GM23338 (cell line): ENCODE results near the gene DLX4. TPM values are rescaled to one million over a fixed set of nuclear protein-coding genes. Genes with fewer than 3 reads are reported as not detected.

ENCODE experiments used
- ATAC-seq: fragments of 200-7000 bp; cut with Tn5 transposase; 3 replicates; pipeline ENCODE4 v1.9.1; 2020
- DNase-seq: peaks from one replicate; pipeline ENCODE4 v3.0.0-alpha.2; 2015; ENCODE audit warnings: low spot score
- H2AFZ ChIP-seq: fragments of 200-600 bp; sonication (generic); 2 replicates; pipeline ENCODE4 v1.8.0; 2016; ENCODE audit warnings: antibody characterized with exemption, mild to moderate bottlenecking, moderate library complexity
- H3F3A ChIP-seq: fragments of 200-600 bp; sonication (generic); replicated peaks from 2 replicates; pipeline ENCODE4 v1.8.0; 2017; ENCODE audit warnings: antibody characterized with exemption, mixed run types, low read depth
- H3K27ac ChIP-seq: fragments of 200-600 bp; sonication (generic); 2 replicates; pipeline ENCODE4 v1.6.1; 2016; ENCODE audit warnings: low read depth
- H3K27me3 ChIP-seq: fragments of 200-600 bp; sonication (generic); 2 replicates; pipeline ENCODE4 v1.8.0; 2016; ENCODE audit warnings: mild to moderate bottlenecking, mixed run types, moderate library complexity; ENCODE audit not compliant: insufficient read depth
- H3K36me3 ChIP-seq: fragments of 200-600 bp; sonication (generic); 2 replicates; pipeline ENCODE4 v1.8.0; 2016; ENCODE audit warnings: mild to moderate bottlenecking; ENCODE audit not compliant: insufficient read depth
- H3K4me1 ChIP-seq: fragments of 200-600 bp; sonication (generic); 2 replicates; pipeline ENCODE4 v1.8.0; 2016; ENCODE audit warnings: mild to moderate bottlenecking, moderate library complexity; ENCODE audit not compliant: insufficient read depth
- H3K4me2 ChIP-seq: fragments of 200-600 bp; sonication (generic); 2 replicates; pipeline ENCODE4 v1.7.1; 2017; ENCODE audit warnings: mixed run types
- H3K4me3 ChIP-seq: fragments of 200-600 bp; sonication (generic); 2 replicates; pipeline ENCODE4 v1.6.1; 2016; ENCODE audit warnings: mixed run types
- H3K79me2 ChIP-seq: fragments of 200-600 bp; sonication (generic); replicated peaks from 2 replicates; pipeline ENCODE4 v1.8.0; 2017; ENCODE audit warnings: mild to moderate bottlenecking; ENCODE audit not compliant: insufficient read depth
- H3K9me2 ChIP-seq: fragments of 200-600 bp; sonication (generic); 2 replicates; pipeline ENCODE4 v1.8.0; 2017; ENCODE audit not compliant: insufficient read depth
- H4K20me1 ChIP-seq: fragments of 200-600 bp; sonication (generic); replicated peaks from 2 replicates; pipeline ENCODE4 v1.8.0; 2017; ENCODE audit warnings: mild to moderate bottlenecking; ENCODE audit not compliant: insufficient read depth
- H3K27ac Mint-ChIP-seq: 2 replicates; pipeline ENCODE4 v1.8.0; 2020; ENCODE audit warnings: inconsistent platforms, mild to moderate bottlenecking, moderate library complexity, mixed read lengths
- H3K27me3 Mint-ChIP-seq: 3 replicates; pipeline ENCODE4 v1.8.0; 2022; ENCODE audit warnings: low read depth, mild to moderate bottlenecking, moderate library complexity, mixed read lengths, inconsistent platforms; ENCODE audit not compliant: insufficient read depth, poor library complexity
- H3K36me3 Mint-ChIP-seq: 3 replicates; pipeline ENCODE4 v1.8.0; 2021; ENCODE audit warnings: low read depth, mild to moderate bottlenecking, inconsistent platforms, moderate library complexity, mixed read lengths
- H3K4me1 Mint-ChIP-seq: 3 replicates; pipeline ENCODE4 v1.8.0; 2020; ENCODE audit warnings: mild to moderate bottlenecking, inconsistent platforms, mixed read lengths
- H3K4me3 Mint-ChIP-seq: 3 replicates; pipeline ENCODE4 v1.8.0; 2021; ENCODE audit warnings: moderate library complexity, mild to moderate bottlenecking, inconsistent platforms, mixed read lengths
- H3K9me3 Mint-ChIP-seq: 3 replicates; pipeline ENCODE4 v1.8.0; 2020; ENCODE audit warnings: moderate library complexity, mild to moderate bottlenecking, inconsistent platforms, mixed read lengths
- CREB1 ChIP-seq: fragments of 250-450 bp; sonication (Bioruptor Pico); IDR thresholded peaks from 2 replicates; pipeline ENCODE4 v1.5.0; 2020; ENCODE audit warnings: low read depth, mild to moderate bottlenecking, moderate library complexity
- EZH2 ChIP-seq: fragments of 200-600 bp; sonication (generic); IDR thresholded peaks from one replicate; pipeline ENCODE4 v1.8.0; 2017; ENCODE audit warnings: antibody characterized with exemption, mild to moderate bottlenecking, low read depth; ENCODE audit not compliant: unreplicated experiment
- EZH2phosphoT487 ChIP-seq: fragments of 200-600 bp; sonication (generic); IDR thresholded peaks from one replicate; pipeline ENCODE4 v1.8.1; 2018; ENCODE audit warnings: antibody characterized with exemption; ENCODE audit not compliant: unreplicated experiment
- NANOG ChIP-seq: IDR thresholded peaks from 2 replicates; pipeline ENCODE4 v1.6.1; 2016; ENCODE audit warnings: antibody characterized with exemption, borderline replicate concordance
- POLR2AphosphoS5 ChIP-seq: IDR thresholded peaks from 2 replicates; pipeline ENCODE4 v1.6.1; 2016; ENCODE audit warnings: antibody characterized with exemption, low read depth
- REST ChIP-seq: IDR thresholded peaks from one replicate; pipeline ENCODE4 v1.6.1; 2018; ENCODE audit warnings: antibody characterized with exemption; ENCODE audit not compliant: unreplicated experiment
- STAT1 ChIP-seq: IDR thresholded peaks from one replicate; pipeline ENCODE4 v1.6.1; 2016; ENCODE audit warnings: antibody characterized with exemption; ENCODE audit not compliant: unreplicated experiment
- ZNF114 ChIP-seq: fragments of 250-450 bp; sonication (Bioruptor Pico); IDR thresholded peaks from 2 replicates; pipeline ENCODE4 v1.5.0; 2020; ENCODE audit warnings: mild to moderate bottlenecking, moderate library complexity
- ZNF462 ChIP-seq: fragments of 250-450 bp; sonication (Bioruptor Pico); IDR thresholded peaks from 2 replicates; pipeline ENCODE4 v1.5.0; 2020; ENCODE audit warnings: mild to moderate bottlenecking, moderate library complexity
- polyA plus RNA-seq: library from polyadenylated mRNA; unstranded; fragments of >200 nt; fragmentation: Nextera tagmentation; extraction: Ambion mirVana; gene quantifications from 2 replicates; pipeline ENCODE4 v1.2.1, GENCODE V29; 2016
- total RNA-seq: library from RNA; depleted of rRNA; stranded (reverse); fragments of >200 nt; shearing (Covaris generic); gene quantifications from 2 replicates; pipeline ENCODE4 v1.2.3, GENCODE V29; 2014
- TF ChIP-seq, protein P1 (sequence below): IDR thresholded peaks from 2 replicates; pipeline ENCODE4 v1.6.1; 2016; ENCODE audit warnings: antibody characterized with exemption

DLX4 gene
- total and polyA plus RNA-seq, 2 experiments from 2014 or later: 0.10 to 0.79 TPM

DNA sequence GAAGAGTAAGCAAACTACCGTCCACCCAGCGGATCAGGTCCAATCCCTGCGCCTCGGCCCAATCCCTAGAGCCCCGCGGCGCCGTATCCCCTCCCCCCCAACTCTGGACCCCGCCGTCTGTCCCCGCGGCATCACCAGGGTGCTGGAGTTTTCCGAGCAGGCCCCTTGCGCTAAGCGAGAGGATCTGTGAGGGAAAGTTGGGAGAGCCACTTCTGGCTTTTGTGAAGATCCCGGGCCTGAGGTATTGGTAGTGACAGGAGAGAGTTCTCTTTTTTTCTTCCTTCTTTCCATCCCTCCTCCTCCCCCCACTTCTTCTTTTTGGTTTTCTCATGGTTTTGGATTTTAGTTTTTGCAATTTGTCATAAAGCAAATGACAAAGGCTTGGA lies 3.5 kb upstream of the DLX4 start:
- Histone ChIP-seq H3K9me2 (no peaks in the 10 kb centered on the region), H3K27me3 (peaks cover 99% of the 10 kb centered on the region), H3K79me2 (no peaks in the 10 kb centered on the region), H2AFZ (no peak overlapping the region), H3K4me3 (peak overlapping the region; percentile 53), H3K4me2 (peak overlapping the region; percentile 79), H3K4me1 (peaks cover 42% of the 10 kb centered on the region), H3K27ac (no peak overlapping the region), H4K20me1 (peaks cover 27% of the 10 kb centered on the region), H3K36me3 (no peaks in the 10 kb centered on the region), H3F3A (peaks cover 11% of the 10 kb centered on the region)
- Mint-ChIP-seq H3K36me3 (no peaks in the 10 kb centered on the region; the same call in 2 of the 3 replicates), H3K4me3 (peak overlapping the region; percentile 65), H3K4me1 (peaks cover 45% of the 10 kb centered on the region), H3K27me3 (peaks cover 94% of the 10 kb centered on the region), H3K27ac (no peak overlapping the region), H3K9me3 (no peaks in the 10 kb centered on the region; the same call in 1 of the 3 replicates)
- TF ChIP-seq, protein P1, sequence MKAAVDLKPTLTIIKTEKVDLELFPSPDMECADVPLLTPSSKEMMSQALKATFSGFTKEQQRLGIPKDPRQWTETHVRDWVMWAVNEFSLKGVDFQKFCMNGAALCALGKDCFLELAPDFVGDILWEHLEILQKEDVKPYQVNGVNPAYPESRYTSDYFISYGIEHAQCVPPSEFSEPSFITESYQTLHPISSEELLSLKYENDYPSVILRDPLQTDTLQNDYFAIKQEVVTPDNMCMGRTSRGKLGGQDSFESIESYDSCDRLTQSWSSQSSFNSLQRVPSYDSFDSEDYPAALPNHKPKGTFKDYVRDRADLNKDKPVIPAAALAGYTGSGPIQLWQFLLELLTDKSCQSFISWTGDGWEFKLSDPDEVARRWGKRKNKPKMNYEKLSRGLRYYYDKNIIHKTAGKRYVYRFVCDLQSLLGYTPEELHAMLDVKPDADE: no peak
- no peak for TF ChIP-seq ZNF462 (CRISPR knock-in tag)
- no peak for ATAC-seq
- peak; percentile 65 for DNase-seq

- Mint-ChIP-seq H3K27me3 (peaks cover 98% of the 10 kb centered on the region), H3K4me1 (peaks cover 55% of the 10 kb centered on the region)
These were observed 2.2 kb upstream of the DLX4 start for GRCh38 chr17:49966767-49967166.

More at GRCh38 chr17:49966767-49967166, 2.2 kb upstream of the DLX4 start:
- no peaks in the 10 kb centered on the region; the same call in 1 of the 3 replicates for H3K9me3 Mint-ChIP-seq
- no peak overlapping the region for H2AFZ ChIP-seq
- H3K4me1 ChIP-seq: peaks cover 42% of the 10 kb centered on the region
- no peak overlapping the region for H3K27ac Mint-ChIP-seq
- no peak overlapping the region for H3K4me3 ChIP-seq
- H3K27me3 ChIP-seq: peaks cover 99% of the 10 kb centered on the region
- H3K9me2 ChIP-seq: no peaks in the 10 kb centered on the region
- H3K36me3 Mint-ChIP-seq: no peaks in the 10 kb centered on the region; the same call in 2 of the 3 replicates
- H3K79me2 ChIP-seq: no peaks in the 10 kb centered on the region
- no peak overlapping the region for H3K4me2 ChIP-seq
- H3K36me3 ChIP-seq: no peaks in the 10 kb centered on the region
- peaks cover 13% of the 10 kb centered on the region for H3F3A ChIP-seq
- H4K20me1 ChIP-seq: peaks cover 34% of the 10 kb centered on the region
- TF ChIP-seq POLR2AphosphoS5 (no peak), EZH2 (peak; percentile 64), NANOG (no peak), STAT1 (no peak), ZNF114 (no peak), REST (no peak), CREB1 (CRISPR knock-in tag) (no peak), EZH2phosphoT487 (no peak)
- no peak for ATAC-seq
- no peak overlapping the region for H3K4me3 Mint-ChIP-seq
- no peak for DNase-seq
- H3K27ac ChIP-seq: no peak overlapping the region
